Measurements from ENCODE around the gene PIK3R3.

Gene PIK3R3

DNA sequence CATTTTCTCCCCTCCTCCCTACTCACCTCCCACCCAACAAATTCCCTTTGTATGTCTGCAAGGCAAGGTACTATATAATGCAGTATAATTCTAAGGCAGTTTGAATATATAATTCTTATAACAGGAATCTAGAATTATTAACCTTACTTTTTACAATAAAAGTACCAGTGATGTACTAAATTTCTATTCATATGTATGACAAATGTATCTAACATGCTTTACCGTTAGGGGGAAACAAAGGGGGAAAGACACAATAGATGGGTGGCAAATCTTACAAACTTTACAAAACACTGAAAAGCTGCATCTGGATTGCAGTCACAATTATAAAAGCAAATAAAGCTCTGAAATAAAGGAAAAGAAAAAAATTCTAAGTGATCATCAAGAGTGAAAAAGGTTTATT lies 2.3 kb downstream of the PIK3R3 start:
- H3K4me3 ChIP-seq (ENCODE audit: insufficient read depth, low read length, poor library complexity, severe bottlenecking) = peak overlapping the region; percentile 99
- H3K36me3 ChIP-seq (ENCODE audit: low read length) = no peaks in the 10 kb centered on the region
- H3K27ac ChIP-seq (ENCODE audit: low read depth, low read length) = no peak overlapping the region
- H2AFZ ChIP-seq (ENCODE audit: low read depth, low read length, severe bottlenecking) = no peak overlapping the region
- no peaks in the 10 kb centered on the region for H3K9me2 ChIP-seq (replicated peaks; ENCODE audit: insufficient read depth, low read length)
- H3K4me2 ChIP-seq (ENCODE audit: low read depth, low read length, poor library complexity, severe bottlenecking) = peak overlapping the region; percentile 99
- H4K20me1 ChIP-seq (ENCODE audit: low read depth, low read length) = 0 out of 2 replicates have a peak, but pooled peaks cover 4% of the 10 kb centered on the region
- no peaks in the 10 kb centered on the region for H3K27me3 ChIP-seq (ENCODE audit: low read length)
- TF ChIP-seq EZH2phosphoT487 (conservative IDR thresholded peaks at IDR 0.05; ENCODE audit: low read length) = no peak
- TF ChIP-seq, protein P1, sequence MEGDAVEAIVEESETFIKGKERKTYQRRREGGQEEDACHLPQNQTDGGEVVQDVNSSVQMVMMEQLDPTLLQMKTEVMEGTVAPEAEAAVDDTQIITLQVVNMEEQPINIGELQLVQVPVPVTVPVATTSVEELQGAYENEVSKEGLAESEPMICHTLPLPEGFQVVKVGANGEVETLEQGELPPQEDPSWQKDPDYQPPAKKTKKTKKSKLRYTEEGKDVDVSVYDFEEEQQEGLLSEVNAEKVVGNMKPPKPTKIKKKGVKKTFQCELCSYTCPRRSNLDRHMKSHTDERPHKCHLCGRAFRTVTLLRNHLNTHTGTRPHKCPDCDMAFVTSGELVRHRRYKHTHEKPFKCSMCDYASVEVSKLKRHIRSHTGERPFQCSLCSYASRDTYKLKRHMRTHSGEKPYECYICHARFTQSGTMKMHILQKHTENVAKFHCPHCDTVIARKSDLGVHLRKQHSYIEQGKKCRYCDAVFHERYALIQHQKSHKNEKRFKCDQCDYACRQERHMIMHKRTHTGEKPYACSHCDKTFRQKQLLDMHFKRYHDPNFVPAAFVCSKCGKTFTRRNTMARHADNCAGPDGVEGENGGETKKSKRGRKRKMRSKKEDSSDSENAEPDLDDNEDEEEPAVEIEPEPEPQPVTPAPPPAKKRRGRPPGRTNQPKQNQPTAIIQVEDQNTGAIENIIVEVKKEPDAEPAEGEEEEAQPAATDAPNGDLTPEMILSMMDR (IDR thresholded peaks at IDR 0.05; ENCODE audit: insufficient read depth, low read length, poor library complexity, severe bottlenecking) = no peak
- no peaks in the 10 kb centered on the region for H3K9me3 ChIP-seq (ENCODE audit: insufficient read depth, low read length)
- peak overlapping the region; percentile 43; the same call in 1 of the 2 replicates for H3K9ac ChIP-seq (ENCODE audit: low read length)
- H3K79me2 ChIP-seq (ENCODE audit: insufficient read depth, low read length) = no peaks in the 10 kb centered on the region; the same call in 1 of the 2 replicates
- peaks cover 20% of the 10 kb centered on the region; the same call in 1 of the 2 replicates for H3F3A ChIP-seq (ENCODE audit: insufficient read depth)

DNA sequence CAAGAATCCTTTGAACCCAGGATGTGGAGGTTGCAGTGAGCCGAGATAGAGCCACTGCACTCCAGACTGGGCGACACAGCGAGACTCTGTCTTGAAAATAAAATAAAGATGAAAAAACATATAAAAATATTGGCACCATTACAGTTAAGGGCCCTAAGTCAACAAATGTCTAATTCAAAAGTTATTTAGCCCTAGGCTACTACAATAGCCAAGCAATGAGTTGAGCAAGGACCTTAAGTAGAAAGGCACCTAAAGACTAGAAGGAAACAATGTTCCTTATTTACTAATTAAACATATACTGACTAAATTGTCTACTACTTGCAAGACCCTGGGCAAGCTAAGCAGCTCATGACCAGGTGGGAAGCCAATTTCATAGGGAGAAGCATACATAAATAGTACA lies 4.1 kb downstream of the PIK3R3 start:
- H3K4me3 ChIP-seq (ENCODE audit: insufficient read depth, low read length, poor library complexity, severe bottlenecking) = no peak overlapping the region

DNA sequence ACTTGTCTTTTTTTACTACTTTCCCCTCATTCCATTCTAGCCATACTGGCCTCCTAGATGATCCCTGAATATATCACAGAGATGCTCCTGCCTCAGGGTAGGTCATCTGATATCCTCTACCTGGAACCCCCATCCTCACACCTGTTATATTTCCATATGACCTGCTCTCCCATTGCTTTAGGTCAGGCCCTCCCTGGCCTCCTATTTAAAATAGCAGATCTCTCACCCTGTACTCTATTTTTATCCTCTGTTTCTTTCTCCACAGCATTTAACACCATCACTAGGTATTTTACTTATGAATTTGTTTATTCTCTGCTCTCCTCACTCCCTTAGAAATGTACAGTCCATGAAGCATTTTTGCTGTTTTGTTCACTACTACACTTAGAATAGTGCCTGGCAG lies 13.6 kb downstream of the PIK3R3 start:
- no peak overlapping the region for H3K4me3 ChIP-seq (ENCODE audit: insufficient read depth, low read length, poor library complexity, severe bottlenecking)
- H3K79me2 ChIP-seq (ENCODE audit: insufficient read depth, low read length) = no peaks in the 10 kb centered on the region
- no peaks in the 10 kb centered on the region for H3K9me2 ChIP-seq (replicated peaks; ENCODE audit: insufficient read depth, low read length)
- H3K4me2 ChIP-seq (ENCODE audit: low read depth, low read length, poor library complexity, severe bottlenecking) = no peak overlapping the region
- no peak overlapping the region for H2AFZ ChIP-seq (ENCODE audit: low read depth, low read length, severe bottlenecking)
- H4K20me1 ChIP-seq (ENCODE audit: low read depth, low read length) = no peaks in the 10 kb centered on the region
- H3K27ac ChIP-seq (ENCODE audit: low read depth, low read length) = no peak overlapping the region
- H3K9me3 ChIP-seq (ENCODE audit: insufficient read depth, low read length) = no peaks in the 10 kb centered on the region
- H3K27me3 ChIP-seq (ENCODE audit: low read length) = no peaks in the 10 kb centered on the region
- H3F3A ChIP-seq (ENCODE audit: insufficient read depth) = no peaks in the 10 kb centered on the region
- no peak overlapping the region for H3K9ac ChIP-seq (ENCODE audit: low read length)
- no peak for TF ChIP-seq EZH2phosphoT487 (conservative IDR thresholded peaks at IDR 0.05; ENCODE audit: low read length)
- TF ChIP-seq, protein P1 (IDR thresholded peaks at IDR 0.05; ENCODE audit: insufficient read depth, low read length, poor library complexity, severe bottlenecking) = no peak
- H3K36me3 ChIP-seq (ENCODE audit: low read length) = no peaks in the 10 kb centered on the region

More for the DNA sequence above, 4.1 kb downstream of the PIK3R3 start:
- Histone ChIP-seq H4K20me1 (ENCODE audit: low read depth, low read length) (0 out of 2 replicates have a peak, but pooled peaks cover 4% of the 10 kb centered on the region), H3K4me2 (ENCODE audit: low read depth, low read length, poor library complexity, severe bottlenecking) (no peak overlapping the region), H3K27me3 (ENCODE audit: low read length) (no peaks in the 10 kb centered on the region), H2AFZ (ENCODE audit: low read depth, low read length, severe bottlenecking) (no peak overlapping the region), H3K27ac (ENCODE audit: low read depth, low read length) (no peak overlapping the region), H3K9me3 (ENCODE audit: insufficient read depth, low read length) (no peaks in the 10 kb centered on the region), H3K36me3 (ENCODE audit: low read length) (no peaks in the 10 kb centered on the region), H3K9me2 (replicated peaks; ENCODE audit: insufficient read depth, low read length) (no peaks in the 10 kb centered on the region), H3F3A (ENCODE audit: insufficient read depth) (0 out of 2 replicates have a peak, but pooled peaks cover 9% of the 10 kb centered on the region), H3K79me2 (ENCODE audit: insufficient read depth, low read length) (no peaks in the 10 kb centered on the region; the same call in 1 of the 2 replicates), H3K9ac (ENCODE audit: low read length) (no peak overlapping the region)
- TF ChIP-seq, protein P1 (IDR thresholded peaks at IDR 0.05; ENCODE audit: insufficient read depth, low read length, poor library complexity, severe bottlenecking) = no peak
- no peak for TF ChIP-seq EZH2phosphoT487 (conservative IDR thresholded peaks at IDR 0.05; ENCODE audit: low read length)
